GM19328 (cell line): Measurements from ENCODE around the gene RNF224.

ENCODE experiments used
- ATAC-seq: cut with Tn5 transposase; IDR thresholded peaks from one replicate; pipeline ENCODE4 v1.9.1; 2021; ENCODE audit warnings: mild to moderate bottlenecking, moderate library complexity; ENCODE audit not compliant: unreplicated experiment

Gene RNF224

GRCh38 chr9:137213160-137214060 lies 13.9 kb upstream of the RNF224 start:
- ATAC-seq = no peak

GRCh38 chr9:137214620-137215019 lies 12.7 kb upstream of the RNF224 start:
- ATAC-seq = no peak

- no peak for ATAC-seq
Measured at GRCh38 chr9:137215196-137215986, 11.9 kb upstream of the RNF224 start.

GRCh38 chr9:137216188-137216965 lies 10.9 kb upstream of the RNF224 start:
- ATAC-seq = no peak

- ATAC-seq = no peak
Measured at GRCh38 chr9:137217276-137218211, 9.8 kb upstream of the RNF224 start.

- ATAC-seq = no peak
Measured at GRCh38 chr9:137218212-137218753, 9.0 kb upstream of the RNF224 start.

GRCh38 chr9:137218754-137219271 lies 8.5 kb upstream of the RNF224 start:
- ATAC-seq = no peak

- no peak for ATAC-seq
Measured at GRCh38 chr9:137219757-137220316, 7.5 kb upstream of the RNF224 start.

GRCh38 chr9:137220317-137221094 lies 6.8 kb upstream of the RNF224 start:
- ATAC-seq = no peak

GRCh38 chr9:137221095-137221505 lies 6.2 kb upstream of the RNF224 start:
- no peak for ATAC-seq

- ATAC-seq = no peak
Measured at GRCh38 chr9:137221506-137222111, 5.7 kb upstream of the RNF224 start.

- ATAC-seq = no peak
Measured at GRCh38 chr9:137222190-137223077, 4.9 kb upstream of the RNF224 start, which contains the start of gene RNF208. Gene RNF208 (minus strand): TSS chr9:137222240. CDS start chr9:137221212, 1,028 bp downstream.

- peak; percentile 72 for ATAC-seq
Measured at GRCh38 chr9:137223078-137223970, 4.0 kb upstream of the RNF224 start.

- ATAC-seq = no peak
Measured at GRCh38 chr9:137224830-137225694, 2.2 kb upstream of the RNF224 start, which contains the start of gene CYSRT1. Gene CYSRT1 (plus strand): TSS chr9:137225174. CDS start chr9:137225622, 448 bp downstream.
